Psoas muscle (tissue), 8 donors: Measurements from ENCODE around the gene PI4KA. TPM values are rescaled to one million over a fixed set of nuclear protein-coding genes. Genes with fewer than 3 reads are reported as not detected.

Experiments
- ATAC-seq, 4 donors: fragments of 200-7000 bp; cut with Tn5 transposase; one replicate each; pipeline ENCODE4 v1.9.1; 2020; ENCODE audit warnings: moderate library complexity in 3 of 4, mild to moderate bottlenecking in 2 of 4
- DNase-seq, 2 donors: peaks; one replicate each; pipeline ENCODE4 v3.0.0-alpha.2; 2020
- H3K27ac ChIP-seq: fragments of 200-600 bp; one replicate; pipeline ENCODE4 v1.8.0; 2022
- H3K27me3 ChIP-seq, 3 donors: fragments of 200-600 bp in 1 of 3; one replicate each; pipeline versions ENCODE4 v1.6.1 to v1.8.0; 2013 to 2022; ENCODE audit warnings: low read length in 2 of 3, mild to moderate bottlenecking in 2 of 3, moderate library complexity in 1 of 3; ENCODE audit not compliant: insufficient read depth in 3 of 3
- H3K36me3 ChIP-seq, 2 donors: fragments of 200-600 bp in 1 of 2; one replicate each; pipeline versions ENCODE4 v1.6.1 to v1.8.0; 2013 to 2022; ENCODE audit warnings: low read depth in 1 of 2, mild to moderate bottlenecking in 1 of 2, moderate library complexity in 1 of 2; ENCODE audit not compliant: insufficient read depth in 1 of 2
- H3K4me1 ChIP-seq: fragments of 200-600 bp; one replicate; pipeline ENCODE4 v1.8.0; 2022
- H3K4me3 ChIP-seq: fragments of 200-600 bp; one replicate; pipeline ENCODE4 v1.8.0; 2022; ENCODE audit warnings: mild to moderate bottlenecking
- H3K9me3 ChIP-seq: fragments of 200-600 bp; one replicate; pipeline ENCODE4 v1.8.0; 2022
- CTCF ChIP-seq: fragments of 200-600 bp; IDR thresholded peaks from one replicate; pipeline ENCODE4 v1.8.0; 2022; ENCODE audit warnings: antibody characterized with exemption
- WGBS, 3 donors: extraction: QIAGEN DNeasy Blood & Tissue Kit; methylation state at CpG; one replicate each; pipeline versions ENCODE4 v1.1.6 to v1.1.7; 2013; 5-methylcytosine and 5-hydroxymethylcytosine counted together
- intact Hi-C, 2 donors: fragments of 100-400 bp; cut with DNase I; formaldehyde crosslinking; loops; one replicate each; pipeline versions ENCODE4 v1.11.0 to v1.14.2; 2022
- polyA plus RNA-seq, 3 donors: library from polyadenylated mRNA; stranded (reverse); fragments of 200-250 nt; gene quantifications; one replicate each; pipeline ENCODE4 v1.2.3, GENCODE V29; 2013
- total RNA-seq, 4 donors: library from RNA; stranded (reverse); fragmentation: NEBNext Ultra II Directional in 2 of 4; extraction: Animal tissue kit (Norgen Biotek cat#: 25700) in 2 of 4; gene quantifications; one replicate each; pipeline versions ENCODE4 v1.2.1 to v1.2.4, GENCODE V29; 2021 to 2023
- donor health status: healthy with polysubstance abuse.
- donor health status: DM: no; HTN: no; CAD: no; lungs with moderate emphysema.
- donor health status: Bipolar disorder and iron deficiency.
- donor health status: healthy.
- donor health status: DM: yes; HTN: yes; CAD: no.
- donor health status: DM: no; HTN: no; CAD: no.
- donor health status: DM: no; HTN: no; CAD: no.
- donor health status: DM: yes; HTN: yes; CAD: no.

Gene PI4KA
- total and polyA plus RNA-seq, 7 donors: 22.7 to 52.6 (median 41.0) TPM

DNA sequence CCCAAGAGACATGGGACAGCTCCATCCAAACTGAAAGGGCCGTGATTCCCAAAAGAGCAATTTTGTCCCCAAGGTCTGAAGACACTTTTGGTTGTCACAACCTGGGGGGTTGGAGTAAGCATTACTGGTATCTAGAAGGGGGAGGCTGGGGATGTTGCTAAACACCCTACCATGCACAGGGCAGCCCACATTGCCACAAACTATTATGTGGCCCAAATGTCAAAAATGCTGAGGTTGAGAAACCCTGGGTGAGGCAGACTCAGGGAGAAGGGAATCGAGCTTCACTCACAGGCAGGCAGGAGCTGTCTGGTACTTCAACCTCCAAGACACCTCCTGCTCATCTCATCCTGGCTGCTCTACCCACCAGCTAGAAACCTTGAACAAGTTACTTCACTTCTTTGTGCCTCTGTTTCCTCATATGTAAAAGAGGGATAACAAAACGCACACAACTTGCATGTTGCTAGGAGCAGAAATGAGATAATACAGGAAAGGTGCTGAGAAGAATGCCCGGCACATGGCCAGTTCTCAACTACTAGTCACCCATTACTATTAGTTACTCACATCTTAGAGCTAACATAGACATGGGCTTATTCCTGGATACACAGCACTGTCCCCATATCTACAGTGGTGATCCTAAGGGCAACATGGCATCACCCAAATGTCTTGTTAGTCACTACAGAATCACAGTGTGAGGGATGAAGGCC, 75.9 kb downstream of the PI4KA start:
- no peak for ATAC-seq
- peaks cover 2 to 42% of the 10 kb centered on the region in 2 donors for H3K36me3 ChIP-seq
- 94 to 99% (median 96%) methylated on average over 4 of the region's 4 CpGs for WGBS, 3 donors
- H3K27ac ChIP-seq: no peak overlapping the region
- no peaks in the 10 kb centered on the region for H3K9me3 ChIP-seq
- H3K4me3 ChIP-seq: no peak overlapping the region
- DNase-seq: no peak
- no peaks in the 10 kb centered on the region for H3K4me1 ChIP-seq
- intact Hi-C loops: no loop called here
- no peaks in the 10 kb centered on the region for H3K27me3 ChIP-seq
- TF ChIP-seq CTCF: no peak

DNA sequence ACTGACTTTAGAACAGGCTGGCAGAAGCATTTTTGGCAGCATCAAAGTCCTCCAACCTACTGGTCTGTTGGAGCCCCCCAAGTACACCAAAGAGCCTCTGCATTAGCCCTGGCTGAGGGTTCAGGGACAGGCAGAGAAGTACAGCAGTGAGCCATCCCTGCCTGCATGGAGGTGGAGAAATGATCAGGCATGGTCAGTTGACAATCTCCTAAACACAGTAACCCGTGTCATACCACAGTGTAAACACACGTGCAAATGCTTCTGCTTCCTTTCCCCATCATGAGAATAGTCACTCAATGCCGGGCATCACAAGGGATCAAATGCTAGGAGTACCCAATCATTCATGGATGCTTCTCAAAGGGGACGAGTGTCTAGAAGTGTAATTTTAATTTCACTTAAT, 76.5 kb downstream of the PI4KA start:
- ATAC-seq (no peak), DNase-seq (no peak)
- Histone ChIP-seq H3K9me3 (no peaks in the 10 kb centered on the region), H3K27me3 (no peaks in the 10 kb centered on the region), H3K27ac (no peak overlapping the region), H3K36me3 (peaks cover 0 to 35% of the 10 kb centered on the region in 2 donors), H3K4me1 (no peaks in the 10 kb centered on the region), H3K4me3 (no peak overlapping the region)
- TF ChIP-seq CTCF: no peak
- intact Hi-C loops: no loop called here
- 83 to 91% (median 89%) methylated on average over 4 of the region's 4 CpGs for WGBS, 3 donors

- intact Hi-C loops: no loop called here
Observed at GRCh38 chr22:20781272-20781990, 77.2 kb downstream of the PI4KA start.

DNA sequence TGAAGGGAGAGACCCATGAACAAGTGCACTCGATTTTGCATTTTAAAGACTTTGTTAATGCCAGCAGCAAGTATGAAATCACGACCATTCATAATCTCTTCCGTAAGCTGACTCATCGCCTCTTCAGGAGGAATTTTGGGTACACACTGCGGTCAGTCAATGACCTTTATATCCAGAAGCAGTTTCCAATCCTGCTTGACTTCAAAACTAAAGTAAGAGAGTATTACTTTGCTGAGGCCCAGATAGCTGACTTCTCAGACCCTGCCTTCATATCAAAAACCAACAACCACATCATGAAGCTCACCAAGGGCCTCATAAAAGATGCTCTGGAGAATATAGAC, 78.8 kb downstream of the PI4KA start:
- no peak for TF ChIP-seq CTCF
- no peaks in the 10 kb centered on the region for H3K9me3 ChIP-seq
- no peaks in the 10 kb centered on the region for H3K27me3 ChIP-seq
- no peak overlapping the region for H3K4me3 ChIP-seq
- H3K4me1 ChIP-seq: no peaks in the 10 kb centered on the region
- peaks cover 0 to 30% of the 10 kb centered on the region in 2 donors for H3K36me3 ChIP-seq
- intact Hi-C loops: no loop called here
- H3K27ac ChIP-seq: no peak overlapping the region
- WGBS, 3 donors: 87 to 94% (median 94%) methylated on average over 5 of the region's 5 CpGs
- ATAC-seq (no peak), DNase-seq (no peak)

More at GRCh38 chr22:20781272-20781990, 77.2 kb downstream of the PI4KA start:
- no peaks in the 10 kb centered on the region for H3K27me3 ChIP-seq
- ATAC-seq (no peak), DNase-seq (no peak)
- no peaks in the 10 kb centered on the region for H3K4me1 ChIP-seq
- no peaks in the 10 kb centered on the region for H3K9me3 ChIP-seq
- 83 to 92% (median 89%) methylated on average over 11 of the region's 11 CpGs for WGBS, 3 donors
- TF ChIP-seq CTCF: no peak
- no peak overlapping the region for H3K27ac ChIP-seq
- H3K4me3 ChIP-seq: no peak overlapping the region
- H3K36me3 ChIP-seq: peaks cover 0 to 32% of the 10 kb centered on the region in 2 donors
